Natural killer cell treated with Interleukin-12 subunit alpha and Interleukin-12 subunit beta and Interleukin-15 and Interleukin-18, amount 100 ng/mL, for 72 hours (primary cell): ENCODE results near the gene TLL2. TPM values are rescaled to one million over a fixed set of nuclear protein-coding genes. Genes with fewer than 3 reads are reported as not detected.

ENCODE experiments used
- ATAC-seq, 2 donors: fragments of 150-1000 bp; cut with Tn5 transposase in 1 of 2; sonication (Bioruptor Pico), chemical (Tn5 transposase) in 1 of 2; 2 replicates each; pipeline ENCODE4 v1.10.0; 2021
- DNase-seq: peaks from one replicate; pipeline ENCODE4 v3.0.0; 2022; ENCODE audit warnings: low spot score
- H3K27ac Mint-ChIP-seq, 2 donors: 1 replicate in 1 of 2; 2 replicates in 1 of 2; pipeline ENCODE4 v1.8.0; 2022; ENCODE audit warnings: mixed read lengths in 2 of 2, mild to moderate bottlenecking in 1 of 2, moderate library complexity in 1 of 2
- H3K27me3 Mint-ChIP-seq, 2 donors: 1 replicate in 1 of 2; 2 replicates in 1 of 2; pipeline ENCODE4 v1.8.0; 2022; ENCODE audit warnings: mixed read lengths in 2 of 2
- H3K36me3 Mint-ChIP-seq: one replicate; pipeline ENCODE4 v1.8.0; 2022; ENCODE audit warnings: mixed read lengths
- H3K4me1 Mint-ChIP-seq, 2 donors: 1 replicate in 1 of 2; 2 replicates in 1 of 2; pipeline ENCODE4 v1.8.0; 2022; ENCODE audit warnings: low read depth in 2 of 2, mixed read lengths in 2 of 2, mild to moderate bottlenecking in 1 of 2
- H3K4me3 Mint-ChIP-seq: one replicate; pipeline ENCODE4 v1.8.0; 2022; ENCODE audit warnings: mixed read lengths
- H3K9me3 Mint-ChIP-seq: 2 replicates; pipeline ENCODE4 v1.8.0; 2022; ENCODE audit warnings: mixed read lengths
- total RNA-seq, 2 donors: library from RNA; stranded (reverse); gene quantifications; one replicate each; pipeline ENCODE4 v1.2.3, GENCODE V29; 2022

TLL2 gene
- total RNA-seq, 2 donors from 2014 or later: 0.57 to 2.8 TPM

- no peaks in the 10 kb centered on the region for H3K9me3 Mint-ChIP-seq
- no peak overlapping the region for H3K4me3 Mint-ChIP-seq
- H3K27me3 Mint-ChIP-seq: peaks cover 16 to 26% of the 10 kb centered on the region in 2 donors
- no peak for DNase-seq
- H3K36me3 Mint-ChIP-seq: no peaks in the 10 kb centered on the region
- no peak overlapping the region for H3K27ac Mint-ChIP-seq
- H3K4me1 Mint-ChIP-seq: peaks cover 4 to 6% of the 10 kb centered on the region in 2 donors
- ATAC-seq: no peak
Measured at GRCh38 chr10:96468845-96469244, 44.9 kb downstream of the TLL2 start.

- Mint-ChIP-seq H3K4me3 (no peak overlapping the region), H3K9me3 (peaks cover 2% of the 10 kb centered on the region), H3K27ac (no peak overlapping the region), H3K27me3 (peaks cover 32 to 35% of the 10 kb centered on the region in 2 donors), H3K36me3 (peaks cover 2% of the 10 kb centered on the region), H3K4me1 (peaks cover 4 to 6% of the 10 kb centered on the region in 2 donors)
- ATAC-seq (no peak), DNase-seq (no peak)
Measured at GRCh38 chr10:96465599-96465998, 48.1 kb downstream of the TLL2 start.

- no peak for ATAC-seq
- peaks cover 34 to 36% of the 10 kb centered on the region in 2 donors for H3K27me3 Mint-ChIP-seq
- peaks cover 4% of the 10 kb centered on the region for H3K9me3 Mint-ChIP-seq
Measured at GRCh38 chr10:96463562-96463961, 50.2 kb downstream of the TLL2 start.

GRCh38 chr10:96462606-96463151 is 51.0 kb downstream of the TLL2 start:
- Mint-ChIP-seq H3K27me3 (peaks cover 29 to 32% of the 10 kb centered on the region in 2 donors), H3K4me3 (no peak overlapping the region), H3K4me1 (no peaks in the 10 kb centered on the region), H3K36me3 (peaks cover 4% of the 10 kb centered on the region), H3K27ac (no peak overlapping the region), H3K9me3 (peaks cover 4% of the 10 kb centered on the region)
- no peak for ATAC-seq
- no peak for DNase-seq

More at GRCh38 chr10:96463562-96463961, 50.2 kb downstream of the TLL2 start:
- no peak overlapping the region for H3K4me3 Mint-ChIP-seq
- H3K4me1 Mint-ChIP-seq: no peaks in the 10 kb centered on the region
- peaks cover 4% of the 10 kb centered on the region for H3K36me3 Mint-ChIP-seq
- DNase-seq: no peak
- H3K27ac Mint-ChIP-seq: no peak overlapping the region

DNA sequence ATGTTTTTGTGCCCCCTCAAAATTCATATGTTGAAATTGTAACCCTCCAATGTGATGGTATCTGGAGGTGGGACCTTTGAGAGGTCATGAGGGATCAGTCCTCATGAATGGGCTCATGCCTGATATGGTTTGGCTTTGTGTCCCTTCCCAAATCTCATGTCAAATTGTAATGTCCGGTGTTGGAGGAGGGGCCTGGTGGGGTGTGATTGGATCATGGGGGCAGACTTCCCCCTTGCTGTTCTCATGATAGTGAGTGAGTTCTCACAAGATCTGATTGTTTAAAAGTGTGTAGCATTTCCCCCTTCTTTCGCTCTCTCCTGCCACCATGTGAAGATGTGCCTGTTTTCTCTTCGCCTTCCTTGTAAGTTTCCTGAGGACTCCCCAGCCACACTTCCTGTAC is 53.4 kb downstream of the TLL2 start:
- Mint-ChIP-seq H3K9me3 (peaks cover 4% of the 10 kb centered on the region), H3K4me1 (no peaks in the 10 kb centered on the region), H3K4me3 (no peak overlapping the region), H3K27me3 (peaks cover 21 to 22% of the 10 kb centered on the region in 2 donors), H3K27ac (no peak overlapping the region), H3K36me3 (peaks cover 4% of the 10 kb centered on the region)
- ATAC-seq (no peak), DNase-seq (no peak)

- Mint-ChIP-seq H3K9me3 (peaks cover 4% of the 10 kb centered on the region), H3K27me3 (peaks cover 15 to 16% of the 10 kb centered on the region in 2 donors), H3K4me1 (no peaks in the 10 kb centered on the region), H3K27ac (no peak overlapping the region), H3K36me3 (peaks cover 4% of the 10 kb centered on the region), H3K4me3 (no peak overlapping the region)
- ATAC-seq: no peak
- DNase-seq: no peak
Measured at GRCh38 chr10:96457341-96457740, 56.4 kb downstream of the TLL2 start.

GRCh38 chr10:96456296-96456840 is 57.4 kb downstream of the TLL2 start:
- Mint-ChIP-seq H3K36me3 (peaks cover 4% of the 10 kb centered on the region), H3K9me3 (peaks cover 4% of the 10 kb centered on the region), H3K4me1 (no peaks in the 10 kb centered on the region), H3K27me3 (peaks cover 9 to 15% of the 10 kb centered on the region in 2 donors), H3K27ac (no peak overlapping the region), H3K4me3 (no peak overlapping the region)
- no peak for DNase-seq
- ATAC-seq: peak; percentile 12 to 49

- Mint-ChIP-seq H3K4me1 (no peaks in the 10 kb centered on the region), H3K36me3 (no peaks in the 10 kb centered on the region), H3K4me3 (no peak overlapping the region), H3K9me3 (no peaks in the 10 kb centered on the region), H3K27me3 (peaks cover 13 to 19% of the 10 kb centered on the region in 2 donors), H3K27ac (no peak overlapping the region)
- no peak for ATAC-seq
- DNase-seq: no peak
Measured at GRCh38 chr10:96453856-96454583, 59.7 kb downstream of the TLL2 start.

DNA sequence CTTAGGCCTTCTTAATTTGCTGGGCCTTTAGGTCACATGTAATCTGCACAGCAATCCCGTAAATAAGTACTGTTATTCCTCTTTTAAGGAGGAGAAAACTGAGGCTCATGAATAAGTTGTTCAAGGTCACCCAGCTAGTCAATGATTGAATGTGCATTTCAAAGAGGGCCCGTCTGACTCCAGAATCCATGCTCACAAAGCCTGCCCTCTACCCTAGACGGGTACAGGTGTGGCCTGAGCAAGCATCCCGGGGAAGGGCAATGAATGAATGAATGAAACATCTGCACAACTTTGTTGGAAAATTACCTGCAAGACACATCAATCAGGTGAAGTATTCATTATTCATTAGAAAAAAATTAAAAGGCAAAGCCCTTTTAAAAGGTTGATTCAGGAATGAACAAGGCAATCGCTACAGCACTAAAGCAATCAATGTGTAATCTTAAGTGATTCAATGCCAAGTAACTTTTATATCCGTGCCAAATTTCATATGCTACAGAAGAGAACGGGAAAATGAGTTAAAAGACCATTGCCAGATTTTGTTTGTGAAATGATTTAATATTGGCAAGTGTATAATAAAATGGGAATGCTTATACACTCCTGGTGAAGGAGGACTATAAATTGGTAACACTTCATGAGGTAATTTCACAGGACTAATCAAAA is 61.1 kb downstream of the TLL2 start:
- no peak overlapping the region for H3K27ac Mint-ChIP-seq
- no peaks in the 10 kb centered on the region for H3K36me3 Mint-ChIP-seq
- no peak overlapping the region for H3K4me3 Mint-ChIP-seq
- no peak for ATAC-seq
- no peaks in the 10 kb centered on the region for H3K9me3 Mint-ChIP-seq
- no peak for DNase-seq
- H3K4me1 Mint-ChIP-seq: no peaks in the 10 kb centered on the region
- peaks cover 13 to 23% of the 10 kb centered on the region in 2 donors for H3K27me3 Mint-ChIP-seq

DNA sequence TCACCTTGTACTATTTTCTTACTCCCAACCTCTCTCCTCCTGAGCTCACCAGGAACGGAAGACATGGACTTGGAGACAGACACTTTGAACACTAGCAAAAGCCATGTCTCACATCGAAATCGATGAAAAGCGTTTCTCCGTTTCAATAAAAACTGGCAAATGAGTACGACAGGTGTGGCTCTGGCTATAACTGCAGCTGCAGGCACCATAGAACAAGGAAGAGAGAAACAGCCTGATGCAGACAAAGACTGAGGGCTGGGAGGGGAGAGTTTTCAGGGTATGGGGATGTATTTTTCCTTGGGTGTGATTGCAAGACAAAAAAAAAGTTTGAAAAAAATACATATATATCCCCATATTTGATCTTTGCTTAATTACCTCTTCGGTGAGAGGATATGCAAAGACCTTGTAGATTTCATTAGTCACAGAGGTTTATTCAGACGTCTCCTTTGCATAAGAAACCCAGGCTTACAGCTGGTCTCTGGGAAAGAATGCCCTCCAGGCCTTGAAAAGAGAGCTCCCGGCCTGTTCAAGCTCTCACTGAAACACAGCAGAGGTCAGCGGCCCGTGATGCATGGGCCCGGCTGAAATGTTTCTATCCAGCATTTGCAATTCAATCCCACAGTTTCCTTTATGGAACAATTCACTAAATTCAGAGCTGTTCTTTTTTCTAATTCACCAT is 63.1 kb downstream of the TLL2 start:
- Mint-ChIP-seq H3K27me3 (peaks cover 18 to 24% of the 10 kb centered on the region in 2 donors), H3K36me3 (no peaks in the 10 kb centered on the region), H3K9me3 (no peaks in the 10 kb centered on the region), H3K27ac (no peak overlapping the region), H3K4me3 (no peak overlapping the region), H3K4me1 (peaks cover 0 to 3% of the 10 kb centered on the region in 2 donors)
- ATAC-seq (no peak), DNase-seq (no peak)

- no peak overlapping the region for H3K27ac Mint-ChIP-seq
- H3K27me3 Mint-ChIP-seq: peaks cover 21 to 25% of the 10 kb centered on the region in 2 donors
Measured at GRCh38 chr10:96448558-96448957, 65.2 kb downstream of the TLL2 start.

DNA sequence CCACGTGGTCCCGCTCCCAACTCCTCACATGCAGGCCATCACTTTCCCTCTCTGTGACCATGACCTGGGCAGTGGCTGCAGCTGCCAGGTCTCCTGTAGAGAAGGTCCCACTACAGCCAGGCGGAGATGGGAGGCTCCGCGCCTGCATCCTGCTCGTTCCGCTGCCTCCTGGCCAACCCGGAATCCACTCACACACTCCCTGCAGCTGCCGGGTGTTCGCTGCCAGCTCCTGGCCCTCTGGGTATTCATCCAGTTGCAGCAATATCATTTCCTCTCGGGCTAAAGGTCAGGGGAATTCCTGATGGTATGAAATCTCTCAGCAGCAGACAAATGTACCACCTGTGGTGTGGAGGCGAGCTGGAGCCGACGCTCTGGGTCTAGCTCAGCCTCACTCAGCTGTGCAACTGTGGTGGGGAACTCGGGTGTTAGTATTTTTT is 65.7 kb downstream of the TLL2 start:
- no peaks in the 10 kb centered on the region for H3K36me3 Mint-ChIP-seq
- H3K4me1 Mint-ChIP-seq: peaks cover 0 to 3% of the 10 kb centered on the region in 2 donors
- peak in 1 of 2 donors; percentile 37 for ATAC-seq
- DNase-seq: no peak
- peaks cover 24 to 25% of the 10 kb centered on the region in 2 donors for H3K27me3 Mint-ChIP-seq
- H3K27ac Mint-ChIP-seq: no peak overlapping the region
- H3K9me3 Mint-ChIP-seq: no peaks in the 10 kb centered on the region
- no peak overlapping the region for H3K4me3 Mint-ChIP-seq

More at GRCh38 chr10:96448558-96448957, 65.2 kb downstream of the TLL2 start:
- ATAC-seq (no peak), DNase-seq (no peak)
- Mint-ChIP-seq H3K4me3 (no peak overlapping the region), H3K4me1 (peaks cover 0 to 3% of the 10 kb centered on the region in 2 donors), H3K9me3 (no peaks in the 10 kb centered on the region), H3K36me3 (no peaks in the 10 kb centered on the region)

DNA sequence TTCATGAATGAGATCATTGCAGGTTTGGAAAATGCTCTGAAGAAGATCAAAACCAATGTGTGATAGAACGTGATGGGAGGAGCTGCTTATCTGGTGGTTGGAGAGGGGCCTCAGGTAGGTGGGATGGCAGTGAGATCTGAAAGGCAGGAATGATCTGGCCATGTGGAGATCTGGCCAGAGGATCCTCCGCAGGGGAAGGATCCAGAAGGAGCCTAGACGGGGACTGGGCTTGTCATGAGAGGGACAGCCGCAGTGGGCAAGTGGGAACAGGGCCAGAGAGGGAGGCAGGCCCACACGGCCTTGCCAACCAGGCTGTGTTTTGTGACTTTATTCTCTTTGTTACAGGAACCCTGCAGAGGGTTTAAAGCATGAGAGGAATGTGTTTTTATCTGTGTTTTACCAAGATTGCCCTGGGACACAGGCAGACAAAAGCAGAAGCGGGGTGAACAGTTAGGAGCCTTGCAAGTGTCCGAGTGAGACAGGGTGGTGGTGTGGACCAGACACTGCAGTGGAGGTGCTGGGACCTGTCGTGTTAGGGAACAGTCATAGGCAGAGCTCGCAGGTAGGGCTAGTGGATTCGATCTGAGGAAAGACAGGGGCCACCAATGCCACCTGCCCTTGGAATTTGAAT is 66.6 kb downstream of the TLL2 start:
- Mint-ChIP-seq H3K27me3 (peaks cover 24% of the 10 kb centered on the region in 2 donors), H3K27ac (no peak overlapping the region), H3K36me3 (no peaks in the 10 kb centered on the region), H3K9me3 (no peaks in the 10 kb centered on the region), H3K4me1 (peaks cover 0 to 3% of the 10 kb centered on the region in 2 donors), H3K4me3 (no peak overlapping the region)
- no peak for ATAC-seq
- no peak for DNase-seq
